Stimulated activated CD8-positive, alpha-beta memory T cell treated with anti-CD3 and anti-CD28 coated beads, Interleukin-15, amount 100 ng/mL, for 4 hours (primary cell): Measurements from ENCODE around the gene RNF148.

Experiments used
- DNase-seq, 2 donors: peaks; one replicate each; pipeline ENCODE4 v3.0.0-alpha.2; 2020; ENCODE audit warnings: low read depth in 2 of 2

RNF148 gene, protein sequence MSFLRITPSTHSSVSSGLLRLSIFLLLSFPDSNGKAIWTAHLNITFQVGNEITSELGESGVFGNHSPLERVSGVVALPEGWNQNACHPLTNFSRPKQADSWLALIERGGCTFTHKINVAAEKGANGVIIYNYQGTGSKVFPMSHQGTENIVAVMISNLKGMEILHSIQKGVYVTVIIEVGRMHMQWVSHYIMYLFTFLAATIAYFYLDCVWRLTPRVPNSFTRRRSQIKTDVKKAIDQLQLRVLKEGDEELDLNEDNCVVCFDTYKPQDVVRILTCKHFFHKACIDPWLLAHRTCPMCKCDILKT

DNA sequence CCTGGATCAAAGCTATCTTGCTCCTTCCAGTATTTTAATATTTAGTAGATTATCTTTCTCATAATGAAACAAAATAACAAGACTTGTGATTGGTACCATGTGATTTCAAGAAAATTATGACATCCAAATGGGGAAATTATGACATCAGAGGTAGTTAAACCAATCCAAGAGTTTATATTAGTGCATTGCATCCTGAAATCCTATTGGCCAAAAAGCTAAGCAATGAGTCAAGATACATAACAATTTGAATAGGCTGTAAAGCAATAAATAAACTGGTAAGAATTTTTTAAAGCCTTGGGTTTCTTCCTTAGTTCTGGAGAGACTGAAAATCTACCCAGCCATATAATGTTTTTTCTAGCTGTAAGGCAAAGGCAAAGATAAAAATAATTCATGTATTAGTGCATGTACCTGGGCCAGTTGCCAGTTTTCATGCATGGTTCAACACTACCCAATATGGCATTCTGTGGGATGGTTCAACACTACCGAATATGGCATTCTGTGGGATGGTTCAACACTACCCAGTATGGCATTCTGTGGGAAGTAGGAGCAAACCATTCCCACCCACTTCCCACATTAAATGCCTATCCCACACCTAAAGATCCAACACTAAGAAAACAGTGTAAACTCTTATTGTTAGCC lies at the start of gene RNF148:
Gene RNF148, minus strand, starts transcription at position 51 of the 639 bp plus-strand sequence. CDS start 172 bp downstream, outside the sequence.
- no peak for DNase-seq

DNA sequence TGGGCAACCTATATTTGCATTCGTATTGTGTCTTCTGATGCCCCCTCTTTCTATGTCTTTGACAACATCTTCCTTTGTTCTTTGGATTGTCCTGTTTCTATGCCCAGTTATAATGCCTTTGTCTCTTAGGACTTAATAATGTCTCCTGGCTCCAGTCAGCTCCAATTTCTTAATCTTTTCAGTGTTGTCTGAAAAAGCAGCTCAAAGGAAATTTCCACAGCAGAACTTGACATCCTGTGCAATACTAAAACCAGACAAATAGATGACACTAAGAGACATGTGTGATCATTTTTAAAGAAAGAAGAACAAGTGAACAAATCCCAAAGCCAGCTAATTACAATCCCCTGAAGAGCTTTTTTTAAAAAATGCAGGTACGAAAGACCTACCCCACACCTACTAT lies 47.7 kb upstream of the RNF148 start:
- no peak for DNase-seq

DNA sequence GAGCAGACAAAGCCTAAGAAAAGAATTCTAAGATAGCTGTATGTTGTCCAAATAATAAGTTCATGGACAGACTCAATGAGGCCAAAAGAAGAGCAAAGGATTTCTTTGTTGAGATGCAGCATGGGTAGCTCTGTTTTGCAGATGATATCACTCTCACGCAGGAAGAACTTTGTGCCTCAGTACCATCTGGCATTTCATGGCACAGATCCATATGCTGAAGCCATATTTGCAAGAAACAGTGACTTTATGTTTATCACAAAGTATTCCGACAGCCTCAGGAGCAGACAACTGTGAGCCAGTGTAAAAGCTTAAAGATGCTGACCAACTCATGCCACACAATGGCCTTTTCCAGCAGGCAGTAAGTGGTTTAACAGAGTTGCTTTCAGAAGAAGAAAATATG lies 45.5 kb upstream of the RNF148 start:
- DNase-seq: no peak

DNA sequence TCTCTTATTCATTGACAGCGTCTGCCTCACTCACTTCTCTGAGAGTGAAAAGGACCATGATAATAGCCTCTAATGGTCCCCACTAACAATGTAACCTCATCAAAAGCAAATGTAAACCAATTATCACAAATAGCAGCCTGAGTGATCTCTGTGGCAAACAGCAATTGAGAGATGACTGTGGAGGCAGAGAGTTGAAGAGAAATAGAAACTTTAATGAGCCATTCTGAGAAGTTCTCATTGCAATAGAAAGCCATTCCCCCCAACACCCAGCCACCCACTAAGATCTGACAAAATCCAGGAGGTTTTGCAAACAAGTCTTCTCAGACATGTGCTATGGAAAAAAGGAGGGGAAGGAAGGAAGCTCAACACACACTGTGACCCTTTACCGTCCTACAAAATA lies 44.2 kb upstream of the RNF148 start:
- no peak for DNase-seq

DNA sequence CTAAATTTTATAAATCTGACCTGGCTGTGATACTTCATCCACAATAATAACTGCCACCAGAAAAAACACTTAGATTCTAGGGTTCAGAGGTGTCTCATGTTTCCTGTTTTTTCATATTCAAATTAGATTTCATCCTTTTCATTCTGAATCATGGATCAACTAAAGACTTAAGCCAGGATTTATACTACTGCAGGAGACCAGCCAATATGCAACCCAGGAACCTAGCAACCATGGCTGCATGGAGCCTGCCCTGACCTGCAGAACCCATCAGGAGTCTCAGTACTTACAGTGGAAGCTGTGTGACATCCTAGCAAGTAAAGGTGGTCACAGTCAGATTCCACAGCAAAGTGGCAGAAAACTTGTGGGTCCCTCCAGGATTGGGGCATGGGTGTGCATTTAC lies 40.5 kb upstream of the RNF148 start:
- DNase-seq: no peak

DNA sequence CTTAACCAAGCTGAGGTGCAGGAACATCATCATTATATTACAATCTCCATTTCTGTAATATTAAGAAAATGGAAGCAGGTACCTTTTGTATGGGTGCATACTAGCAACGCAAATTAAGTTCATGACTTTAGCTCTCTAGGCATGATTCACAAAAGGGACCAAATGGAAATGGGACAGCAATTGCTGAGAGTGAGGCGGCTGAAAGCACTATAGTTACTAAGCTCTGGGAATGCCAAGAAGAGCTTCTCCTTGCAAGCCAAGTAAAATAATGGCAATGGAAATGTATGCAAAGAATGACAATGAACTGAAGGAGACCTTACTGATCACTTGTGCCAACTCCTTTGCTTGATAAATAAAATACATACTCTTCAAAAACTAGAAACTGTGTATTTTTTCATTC lies 36.2 kb upstream of the RNF148 start:
- no peak for DNase-seq

DNA sequence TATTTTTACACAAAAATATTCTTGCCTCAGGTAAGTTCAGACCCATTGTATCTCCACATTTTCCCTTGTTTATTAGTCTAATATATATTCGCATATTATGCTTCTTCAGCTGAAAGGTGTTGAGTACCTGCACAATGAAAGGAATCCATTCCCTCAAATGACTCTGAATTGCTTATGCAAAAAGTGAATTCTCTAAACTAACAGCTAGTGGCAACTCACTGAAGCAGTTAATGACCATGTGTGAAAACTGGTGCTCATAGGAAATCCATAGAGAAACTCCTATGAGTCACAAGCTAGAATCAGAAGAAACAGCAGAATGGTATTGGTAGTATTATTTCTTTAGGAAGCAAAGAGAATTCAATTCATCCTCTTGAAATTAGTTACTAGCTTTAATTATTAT lies 33.5 kb upstream of the RNF148 start:
- DNase-seq: no peak

DNA sequence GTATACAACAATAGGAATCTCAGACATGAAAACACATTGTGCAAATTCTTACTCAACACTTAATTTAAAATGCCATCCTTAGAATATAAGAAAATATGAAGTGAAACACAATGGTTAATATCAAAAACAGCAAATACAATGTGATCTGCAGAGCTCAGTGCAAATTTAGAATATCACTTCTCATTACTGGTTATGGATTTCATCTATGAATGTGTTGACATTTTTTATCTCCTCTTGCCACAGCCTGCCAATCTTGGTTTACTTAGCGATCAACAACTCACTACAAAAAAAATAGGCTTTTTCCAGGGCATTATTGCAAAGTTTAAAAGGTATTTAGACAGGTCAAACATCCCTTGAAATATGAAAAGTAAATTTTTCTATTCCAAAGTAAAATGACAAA lies 25.0 kb upstream of the RNF148 start:
- DNase-seq: no peak

DNA sequence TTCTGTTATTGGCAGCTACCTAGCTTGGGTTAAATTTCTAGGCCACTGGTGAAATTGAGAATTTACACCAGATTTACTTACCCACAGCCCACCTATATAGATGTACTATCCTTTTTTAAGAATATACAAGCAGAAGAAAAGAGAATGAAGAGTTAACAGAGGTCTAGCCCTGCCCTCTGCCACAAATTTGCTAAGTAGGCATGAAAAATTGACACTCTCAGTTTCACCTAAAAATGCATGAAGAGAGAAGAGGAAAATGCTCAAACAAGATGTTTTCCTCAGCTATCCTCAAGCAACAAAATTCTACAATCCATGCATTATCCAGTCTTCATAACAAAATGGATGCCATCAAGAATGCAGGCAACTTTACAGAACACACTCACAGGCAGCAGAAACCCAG lies 24.6 kb upstream of the RNF148 start:
- DNase-seq: no peak

DNA sequence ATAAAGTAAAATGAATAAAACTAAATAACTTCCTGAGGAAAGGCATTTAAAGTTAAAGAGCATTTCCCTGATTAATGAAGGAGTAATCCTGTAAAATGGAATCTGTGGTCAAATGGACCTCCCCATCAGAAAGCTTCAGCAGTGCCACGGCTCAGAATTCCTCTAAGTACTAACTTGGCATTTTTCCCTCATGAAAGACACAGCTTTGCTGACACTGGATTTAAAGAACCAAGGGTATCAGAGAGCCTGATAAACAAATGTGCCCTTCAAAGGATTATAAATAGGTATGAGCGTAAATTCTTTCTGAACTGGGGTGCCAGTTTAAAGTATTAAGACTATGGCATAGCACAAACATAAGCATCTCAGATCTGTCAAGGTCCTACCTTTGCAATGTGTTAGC lies 24.2 kb upstream of the RNF148 start:
- DNase-seq: no peak

DNA sequence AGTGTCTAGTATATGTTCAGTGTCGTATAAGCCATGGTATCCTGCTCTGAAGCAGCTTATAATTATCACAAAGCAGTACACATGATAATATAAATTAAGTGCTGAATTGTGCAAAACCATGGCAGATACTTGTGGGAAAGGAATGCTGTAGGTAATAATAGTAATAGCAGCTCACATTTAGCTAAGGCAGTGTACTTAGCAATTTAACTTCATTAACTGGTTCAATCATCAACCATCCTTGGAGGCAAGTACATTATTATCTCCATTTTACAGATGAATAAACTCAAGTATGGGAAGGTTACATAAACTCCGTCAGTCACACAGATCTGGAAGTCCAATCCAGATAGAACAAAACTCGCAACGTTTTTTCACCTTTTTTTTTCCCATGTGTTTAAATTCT lies 21.6 kb upstream of the RNF148 start:
- no peak for DNase-seq

DNA sequence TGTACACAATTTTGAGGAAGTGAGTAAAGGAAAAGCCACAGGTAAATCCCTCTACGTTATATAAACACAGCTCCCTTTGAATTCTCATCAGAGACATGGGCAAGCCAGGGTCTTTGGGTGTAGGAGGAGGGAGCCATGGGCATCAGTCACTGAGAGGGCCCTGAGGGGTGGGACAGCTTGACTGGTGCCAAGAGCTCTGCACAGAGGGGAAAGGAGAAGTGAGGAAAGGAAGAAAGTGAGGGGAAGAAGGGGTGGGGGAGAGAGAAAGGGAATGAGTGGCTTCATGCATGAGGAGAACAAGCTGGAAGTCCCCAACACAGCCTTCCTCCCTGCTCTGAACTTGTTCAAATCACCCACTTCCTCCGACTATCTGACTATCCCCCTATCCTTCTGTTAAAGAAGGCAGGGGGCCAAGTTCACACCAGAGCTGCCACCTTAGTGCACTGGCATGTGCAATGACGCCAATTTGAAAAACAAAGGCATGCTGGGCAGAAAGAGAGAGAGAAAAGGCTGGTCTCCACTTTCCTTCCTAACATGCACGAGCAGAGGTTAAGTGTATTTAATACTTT lies 16.4 kb upstream of the RNF148 start:
- DNase-seq: no peak

DNA sequence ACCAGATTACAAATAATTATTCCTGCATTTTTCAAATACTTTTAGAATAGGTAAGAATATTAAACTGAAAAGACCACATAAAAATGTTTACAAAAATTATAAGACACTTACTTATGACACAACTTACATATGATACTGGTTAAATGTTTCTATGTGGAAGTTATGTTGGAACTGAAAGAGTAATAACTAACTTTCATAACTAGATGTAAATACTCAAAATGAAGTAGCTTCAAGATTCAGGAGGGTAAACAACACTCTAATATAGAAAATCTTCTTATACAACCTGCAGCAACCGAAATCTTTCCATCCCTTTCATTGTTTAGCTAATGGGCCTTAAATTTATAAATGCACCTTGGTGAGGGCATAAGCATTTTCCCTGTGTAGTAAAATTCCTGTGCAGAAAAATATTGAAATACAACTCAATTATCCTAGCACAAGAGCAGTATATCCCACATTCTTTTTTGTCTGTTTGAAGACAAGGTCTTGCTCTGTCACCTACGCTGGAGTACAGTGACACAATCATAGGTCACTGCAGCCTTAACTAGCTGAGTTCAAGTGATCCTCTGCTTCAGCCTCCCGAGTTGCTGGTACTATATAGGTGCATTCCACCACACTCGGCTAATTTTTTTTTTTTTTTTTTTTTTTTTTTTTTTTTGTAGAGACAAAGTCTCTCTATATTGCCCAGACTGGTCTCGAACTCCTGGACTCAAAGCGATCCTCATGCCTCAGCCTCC lies 14.8 kb upstream of the RNF148 start:
- DNase-seq: no peak

DNA sequence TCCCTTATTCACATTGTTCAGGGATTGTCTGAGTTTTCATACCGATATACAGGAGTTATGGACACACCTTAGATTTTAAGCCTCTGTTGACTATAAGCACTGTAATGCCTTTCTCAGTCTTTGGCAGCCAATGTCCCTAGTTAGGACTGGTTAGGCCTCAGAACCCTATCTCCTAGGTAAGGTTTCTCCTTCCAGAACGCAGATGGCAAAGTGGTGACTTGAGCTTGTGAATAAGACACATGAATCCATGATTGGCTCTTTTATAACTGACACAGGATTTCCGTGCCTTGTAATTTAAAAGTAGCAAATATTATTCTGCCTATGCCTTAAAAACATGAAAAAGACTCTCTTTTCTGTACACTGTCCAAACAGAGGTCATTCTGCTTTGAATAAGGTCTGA lies 12.5 kb upstream of the RNF148 start:
- DNase-seq: no peak

DNA sequence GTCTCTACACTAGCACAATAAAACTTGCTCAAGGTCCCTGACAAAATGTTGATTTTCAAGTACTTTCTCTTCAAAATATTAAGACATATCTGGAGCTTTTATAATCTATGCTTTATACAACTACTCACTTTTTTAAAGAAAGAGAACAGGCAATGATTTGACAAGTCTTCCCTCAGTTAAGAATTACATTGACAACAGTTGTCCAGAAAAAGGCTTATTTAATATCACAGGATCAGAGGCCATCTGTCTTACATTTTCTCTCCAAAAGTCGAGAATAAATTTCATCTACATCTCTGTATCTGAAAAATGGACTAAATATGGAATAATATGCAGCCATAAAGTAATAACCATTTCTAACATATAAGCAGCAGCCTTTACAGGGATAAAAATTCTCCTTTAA lies 8.2 kb upstream of the RNF148 start:
- no peak for DNase-seq

DNA sequence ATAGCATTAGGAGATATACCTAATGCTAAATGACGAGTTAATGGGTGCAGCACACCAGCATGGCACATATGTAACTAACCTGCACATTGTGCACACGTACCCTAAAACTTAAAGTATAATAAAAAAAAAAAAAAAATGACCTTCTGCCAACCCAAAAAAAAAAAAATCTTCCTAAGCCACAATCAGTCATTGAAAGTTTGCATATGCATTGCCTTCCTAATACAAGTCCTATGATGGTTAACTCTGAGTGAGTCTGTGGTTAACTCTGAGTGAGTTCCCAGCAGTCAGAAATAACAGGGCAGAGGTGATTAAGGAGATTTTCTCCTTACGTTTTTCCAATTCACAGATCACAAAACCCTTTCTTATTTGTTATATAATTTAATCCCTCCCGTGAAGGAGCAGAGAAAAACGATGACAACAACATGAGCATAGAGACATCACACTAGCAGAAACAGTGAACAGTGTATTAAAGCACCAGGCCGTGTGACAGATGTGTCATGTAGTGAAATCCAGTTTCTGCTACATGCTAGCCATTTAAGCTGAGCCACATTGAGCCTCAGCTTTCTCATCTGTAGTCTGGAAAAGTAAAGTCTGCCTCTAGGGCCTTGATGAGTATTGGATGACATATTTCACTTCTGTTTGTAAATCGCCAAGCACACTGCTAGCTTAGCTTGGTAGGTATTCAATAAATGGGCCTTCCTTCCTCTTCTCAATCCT lies 7.4 kb upstream of the RNF148 start:
- DNase-seq: no peak

DNA sequence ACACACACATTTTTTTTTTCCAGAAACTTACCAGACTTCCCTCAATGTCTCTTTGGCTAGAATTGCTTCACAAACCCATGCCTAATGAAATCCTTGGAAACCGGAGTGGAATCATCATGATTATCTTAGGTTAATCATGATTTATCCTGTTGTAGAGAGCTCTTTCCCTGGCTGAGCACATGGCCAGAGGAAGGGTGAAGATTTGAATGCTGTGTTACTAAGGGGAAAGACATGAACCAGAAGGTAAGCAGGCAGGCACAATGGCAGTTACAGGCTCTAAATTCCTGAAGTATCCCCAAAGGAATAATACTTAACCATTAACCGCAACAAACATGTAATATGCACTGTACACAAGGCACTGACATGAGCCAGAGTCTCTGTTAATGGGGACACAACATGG lies 4.1 kb upstream of the RNF148 start:
- no peak for DNase-seq

DNA sequence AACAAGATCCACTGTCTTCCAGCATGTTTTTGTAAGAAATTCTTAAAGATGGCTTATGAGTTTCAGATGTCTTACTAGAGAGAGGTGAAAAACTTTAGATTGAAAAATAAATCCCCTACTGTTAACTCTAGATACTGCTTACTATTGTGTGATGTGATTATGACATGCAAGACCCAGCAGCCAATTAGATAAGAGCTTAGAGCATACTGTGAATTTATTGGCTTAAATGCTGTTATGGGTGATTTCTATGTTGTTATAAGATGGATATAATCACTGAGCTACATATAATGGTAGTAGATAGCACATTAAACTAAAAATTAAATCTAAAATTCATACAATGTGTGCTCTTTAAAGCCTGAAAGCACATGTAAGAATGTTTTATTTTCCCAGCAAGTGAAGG lies 3.7 kb downstream of the RNF148 start, which contains the start of gene RNF133:
Gene RNF133, minus strand, starts transcription at position 101 of the 400 bp plus-strand sequence. CDS start 199 bp downstream, outside the sequence.
- DNase-seq: no peak

DNA sequence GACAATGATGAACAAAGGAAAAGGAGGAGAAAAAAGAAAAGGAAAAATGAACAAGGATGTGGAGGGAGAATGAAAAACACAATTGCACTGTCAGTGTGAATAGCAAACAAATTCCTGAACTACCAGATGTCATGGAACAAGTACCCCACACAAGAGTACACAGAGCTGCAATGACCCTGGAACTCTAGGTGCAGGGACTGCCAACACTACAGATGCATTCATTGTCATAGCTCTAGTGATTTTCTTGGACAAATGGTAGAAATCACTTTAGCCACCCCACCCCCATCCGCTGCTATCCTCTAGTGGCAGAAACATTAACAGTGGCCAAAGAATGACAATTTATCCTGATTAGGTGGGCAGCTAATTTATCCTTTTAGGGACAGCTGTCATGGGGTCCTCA lies 6.9 kb downstream of the RNF148 start:
- DNase-seq: no peak

DNA sequence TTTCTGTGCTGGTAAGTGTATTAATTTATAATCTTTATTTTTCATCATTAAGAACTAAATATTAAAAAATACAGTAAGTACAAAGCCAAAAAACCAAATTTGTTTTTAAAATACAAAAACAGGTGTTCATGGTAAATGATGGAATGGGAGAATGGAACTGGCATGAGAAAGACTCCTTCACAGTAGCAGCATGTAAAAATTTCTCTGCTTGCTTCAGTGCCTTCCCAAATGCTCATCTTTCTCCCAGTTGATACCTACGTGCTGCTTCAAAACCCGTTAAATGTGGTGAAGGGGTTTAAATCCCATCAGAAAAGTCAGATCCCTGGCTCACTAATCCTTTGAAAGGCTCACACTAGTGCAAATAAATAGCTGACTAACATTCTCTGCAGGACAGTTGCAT lies 8.0 kb downstream of the RNF148 start:
- no peak for DNase-seq

DNA sequence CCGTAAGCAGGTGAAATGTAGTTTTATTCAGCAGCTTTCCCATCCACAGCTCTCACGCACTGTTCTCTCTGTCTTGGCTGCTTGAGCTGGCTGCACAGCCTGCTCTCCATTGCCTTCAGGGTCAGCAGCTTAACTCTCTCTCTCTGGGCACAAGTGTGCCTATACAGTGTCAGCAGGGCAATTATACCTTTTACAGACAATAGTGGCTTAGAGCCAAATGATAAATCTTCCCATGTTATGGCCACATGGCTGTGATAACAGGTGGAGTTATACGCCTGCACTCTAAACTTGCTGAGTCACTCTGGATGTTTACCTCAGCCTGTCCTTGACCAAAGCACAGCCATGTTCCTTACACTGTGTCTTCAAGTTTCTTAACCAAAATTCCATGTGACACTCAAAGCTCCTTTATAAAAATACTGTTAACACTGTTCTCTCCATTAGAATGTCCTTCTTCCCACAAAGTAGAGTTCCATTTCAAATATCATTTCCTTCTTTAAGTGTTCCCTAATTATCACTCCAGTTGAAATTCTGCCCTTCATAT lies 9.9 kb downstream of the RNF148 start:
- DNase-seq: no peak
